ENCODE results near the gene CCDC142. TPM values are rescaled to one million over a fixed set of nuclear protein-coding genes. Genes with fewer than 3 reads are reported as not detected.
A peak's percentile ranks its signal among the peaks of the same experiment; 100 is the strongest.
"Not testable (repeated sequence)": the region's sequence is repeated elsewhere in the genome, so short reads cannot be mapped to it uniquely, and the experiment has no call there.

The CCDC142 gene
- total RNA-seq, 2 experiments from 2014 or later = 10.2 to 12.4 TPM

GRCh38 chr2:74472086-74472944 is 10.5 kb downstream of the CCDC142 start, which contains the start of gene MRPL53:
Gene MRPL53, minus strand, starts transcription at chr2:74472680. Its CDS starts 20 bp downstream, at chr2:74472660.
- H3K4me1 Mint-ChIP-seq (ENCODE audit: low read depth) = peaks cover 25% of the 10 kb centered on the region
- peaks cover 22% of the 10 kb centered on the region for H3K36me3 ChIP-seq (ENCODE audit: insufficient read depth, low read length)
- peak; percentile 92 for ATAC-seq (ENCODE audit: poor library complexity)

DNA sequence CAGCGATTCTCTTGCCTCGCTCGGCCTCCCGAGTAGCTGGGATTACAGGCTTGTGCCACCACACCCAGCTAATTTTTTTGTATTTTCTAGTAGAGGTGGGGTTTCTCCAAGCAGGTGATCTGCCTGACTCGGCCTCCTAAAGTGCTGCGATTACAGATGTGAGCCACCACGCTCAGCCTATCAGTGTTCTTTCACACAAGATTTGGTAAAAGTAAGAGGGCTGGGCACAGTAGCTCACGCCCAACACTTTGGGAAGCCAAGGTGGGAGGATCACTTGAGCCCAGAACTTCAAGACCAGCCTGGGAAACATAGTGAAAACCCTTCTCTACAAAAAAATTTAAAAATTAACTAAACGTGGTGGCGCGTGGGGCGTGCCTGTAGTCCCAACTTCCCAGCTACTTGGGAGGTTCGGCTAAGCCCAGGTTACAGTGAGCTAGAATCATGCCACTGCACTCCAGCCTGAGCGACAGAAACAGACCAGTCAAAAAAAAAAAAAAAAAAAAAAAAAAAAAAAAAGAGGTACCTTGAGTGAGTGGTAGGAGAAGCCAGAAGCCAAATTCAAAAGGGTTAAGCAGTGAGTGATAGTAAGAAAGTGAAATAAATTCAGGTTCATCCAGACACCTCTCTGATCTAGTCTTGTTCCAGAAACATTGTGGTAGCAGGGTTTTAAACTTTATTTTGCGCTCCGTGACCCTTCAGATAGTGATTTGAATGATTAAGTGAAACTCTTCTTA is 11.3 kb downstream of the CCDC142 start:
- no peak for ATAC-seq (ENCODE audit: poor library complexity)
- peaks cover 34% of the 10 kb centered on the region for H3K36me3 Mint-ChIP-seq (ENCODE audit: low read depth)
- peak overlapping the region; percentile 85 to 91 for H3K27ac ChIP-seq (ENCODE audit: low read depth in 1 of 2, low read length in 2 of 2)
- ChIA-PET CTCF (interaction anchor here (0.6 to 2.1 kb wide), 4 partner anchors 13 to 692 kb away, joined by 3 to 8 read pairs (median 4); partner anchors contain the start of genes DUSP11, INO80B and WBP1), POLR2A (interaction anchor here (1.2 to 9.1 kb wide), 6 partner anchors 10 to 59 kb away, joined by 5 to 225 read pairs (median 15); partner anchors contain the start of genes AUP1, C2orf81, CCDC142 and HTRA2)
- peak overlapping the region; percentile 95 for H3K4me3 Mint-ChIP-seq
- peak overlapping the region; percentile 80 for H3K4me3 ChIP-seq (ENCODE audit: low read length)
- no peaks in the 10 kb centered on the region for H3K9me3 Mint-ChIP-seq
- peak overlapping the region; percentile 96 for H3K27ac Mint-ChIP-seq
- H3K27me3 ChIP-seq (ENCODE audit: control insufficient read depth in 1 of 2, insufficient read depth in 2 of 2, low read length in 2 of 2) = no peaks in the 10 kb centered on the region
- peaks cover 30% of the 10 kb centered on the region for H3K4me1 ChIP-seq (ENCODE audit: insufficient read depth, low read length)
- peaks cover 25% of the 10 kb centered on the region for H3K4me1 Mint-ChIP-seq (ENCODE audit: low read depth)
- H3K36me3 ChIP-seq (ENCODE audit: insufficient read depth, low read length) = peaks cover 19% of the 10 kb centered on the region
- TF ChIP-seq, protein P1, sequence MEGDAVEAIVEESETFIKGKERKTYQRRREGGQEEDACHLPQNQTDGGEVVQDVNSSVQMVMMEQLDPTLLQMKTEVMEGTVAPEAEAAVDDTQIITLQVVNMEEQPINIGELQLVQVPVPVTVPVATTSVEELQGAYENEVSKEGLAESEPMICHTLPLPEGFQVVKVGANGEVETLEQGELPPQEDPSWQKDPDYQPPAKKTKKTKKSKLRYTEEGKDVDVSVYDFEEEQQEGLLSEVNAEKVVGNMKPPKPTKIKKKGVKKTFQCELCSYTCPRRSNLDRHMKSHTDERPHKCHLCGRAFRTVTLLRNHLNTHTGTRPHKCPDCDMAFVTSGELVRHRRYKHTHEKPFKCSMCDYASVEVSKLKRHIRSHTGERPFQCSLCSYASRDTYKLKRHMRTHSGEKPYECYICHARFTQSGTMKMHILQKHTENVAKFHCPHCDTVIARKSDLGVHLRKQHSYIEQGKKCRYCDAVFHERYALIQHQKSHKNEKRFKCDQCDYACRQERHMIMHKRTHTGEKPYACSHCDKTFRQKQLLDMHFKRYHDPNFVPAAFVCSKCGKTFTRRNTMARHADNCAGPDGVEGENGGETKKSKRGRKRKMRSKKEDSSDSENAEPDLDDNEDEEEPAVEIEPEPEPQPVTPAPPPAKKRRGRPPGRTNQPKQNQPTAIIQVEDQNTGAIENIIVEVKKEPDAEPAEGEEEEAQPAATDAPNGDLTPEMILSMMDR (IDR thresholded peaks at IDR 0.05) = no peak
- intact Hi-C loops (cut with DNase I, micrococcal nuclease) = loop anchor here (1.0 to 5.0 kb wide), 6 partner anchors 11 to 79 kb away; partner anchors contain the start of genes C2orf81 (in 1 of the 2), CCDC142 (in 1 of the 2), INO80B (in 1 of the 2) and TTC31 (in 1 of the 2)
- no peaks in the 10 kb centered on the region for H3K27me3 Mint-ChIP-seq
- DNase-seq = peak in 1 of 14 experiments; percentile 21
- no peaks in the 10 kb centered on the region for H3K9me3 ChIP-seq (ENCODE audit: control insufficient read depth in 1 of 2, insufficient read depth in 1 of 2, low read length in 2 of 2)

More at GRCh38 chr2:74472086-74472944, 10.5 kb downstream of the CCDC142 start, which contains the start of gene MRPL53:
- Mint-ChIP-seq H3K27ac (peak within 1 kb of the TSS; percentile 96), H3K4me3 (peak within 1 kb of the TSS; percentile 95), H3K27me3 (no peaks in the 10 kb centered on the region), H3K9me3 (no peaks in the 10 kb centered on the region), H3K36me3 (ENCODE audit: low read depth) (peaks cover 41% of the 10 kb centered on the region)
- H3K4me1 ChIP-seq (ENCODE audit: insufficient read depth, low read length) = peaks cover 30% of the 10 kb centered on the region
- peak within 1 kb of the TSS; percentile 80 for H3K4me3 ChIP-seq (ENCODE audit: low read length)
- ChIA-PET CTCF (interaction anchor here (0.9 to 2.1 kb wide), 5 partner anchors 11 to 81 kb away, joined by 3 to 21 read pairs (median 5); partner anchors contain the start of genes CCDC142, INO80B, TTC31 and WBP1), POLR2A (interaction anchor here (0.9 to 9.1 kb wide), 16 partner anchors 10 to 735 kb away, joined by 3 to 225 read pairs (median 5); partner anchors contain the start of genes AUP1, C2orf81, CCDC142 and DQX1)
- TF ChIP-seq, protein P1 (IDR thresholded peaks at IDR 0.05) = no peak
- no peaks in the 10 kb centered on the region for H3K27me3 ChIP-seq (ENCODE audit: control insufficient read depth in 1 of 2, insufficient read depth in 2 of 2, low read length in 2 of 2)
- intact Hi-C loops (cut with DNase I, micrococcal nuclease) = loop anchor here (1.0 to 5.0 kb wide), 6 partner anchors 10 to 80 kb away; partner anchors contain the start of genes C2orf81 (in 1 of the 2), CCDC142 (in 1 of the 2), INO80B (in 1 of the 2) and TTC31 (in 1 of the 2)
- peak within 1 kb of the TSS; percentile 85 to 91 for H3K27ac ChIP-seq (ENCODE audit: low read depth in 1 of 2, low read length in 2 of 2)
- H3K9me3 ChIP-seq (ENCODE audit: control insufficient read depth in 1 of 2, insufficient read depth in 1 of 2, low read length in 2 of 2) = no peaks in the 10 kb centered on the region
- peak; percentile 96 to 99 (median 97) for DNase-seq

- Mint-ChIP-seq H3K27ac (peak overlapping the region; percentile 83), H3K4me3 (peak overlapping the region; percentile 79), H3K36me3 (ENCODE audit: low read depth) (peaks cover 34% of the 10 kb centered on the region), H3K4me1 (ENCODE audit: low read depth) (peaks cover 30% of the 10 kb centered on the region)
- Histone ChIP-seq H3K36me3 (ENCODE audit: insufficient read depth, low read length) (peaks cover 17% of the 10 kb centered on the region), H3K4me1 (ENCODE audit: insufficient read depth, low read length) (peaks cover 35% of the 10 kb centered on the region)
- POLR2A ChIA-PET = interaction anchor here (3.8 to 9.1 kb wide), 2 partner anchors 11 to 14 kb away, joined by 86 to 225 read pairs; partner anchors contain the start of genes CCDC142, INO80B, TTC31 and WBP1
- not testable (repeated sequence) for H3K9me3 ChIP-seq (ENCODE audit: control insufficient read depth in 1 of 2, insufficient read depth in 1 of 2, low read length in 2 of 2); H3K27me3 Mint-ChIP-seq; ATAC-seq (ENCODE audit: poor library complexity); DNase-seq; H3K9me3 Mint-ChIP-seq; H3K27ac ChIP-seq (ENCODE audit: low read depth in 1 of 2, low read length in 2 of 2); H3K4me3 ChIP-seq (ENCODE audit: low read length); H3K27me3 ChIP-seq (ENCODE audit: control insufficient read depth in 1 of 2, insufficient read depth in 2 of 2, low read length in 2 of 2)
- intact Hi-C loops (cut with DNase I, micrococcal nuclease) = loop anchor here (5.0 kb wide), 2 partner anchors 48 to 78 kb away; partner anchors contain the start of genes C2orf81 (in 1 of the 2) and WDR54 (in 1 of the 2)
- CTCF ChIA-PET = interaction anchor here (0.6 to 1.0 kb wide), 2 partner anchors 13 to 691 kb away, joined by 3 read pairs; partner anchors contain the start of genes DUSP11 and WBP1
These were observed 12.1 kb downstream of the CCDC142 start for GRCh38 chr2:74470742-74471141.

Measured in CD4-positive, alpha-beta T cell (primary cell).